GM21381 (cell line): Measurements from ENCODE around the gene NUDT2.

Experiments used
- ATAC-seq: cut with Tn5 transposase; IDR thresholded peaks from one replicate; pipeline ENCODE4 v1.9.1; 2021; ENCODE audit warnings: mild to moderate bottlenecking, moderate library complexity; ENCODE audit not compliant: unreplicated experiment

NUDT2 gene

DNA sequence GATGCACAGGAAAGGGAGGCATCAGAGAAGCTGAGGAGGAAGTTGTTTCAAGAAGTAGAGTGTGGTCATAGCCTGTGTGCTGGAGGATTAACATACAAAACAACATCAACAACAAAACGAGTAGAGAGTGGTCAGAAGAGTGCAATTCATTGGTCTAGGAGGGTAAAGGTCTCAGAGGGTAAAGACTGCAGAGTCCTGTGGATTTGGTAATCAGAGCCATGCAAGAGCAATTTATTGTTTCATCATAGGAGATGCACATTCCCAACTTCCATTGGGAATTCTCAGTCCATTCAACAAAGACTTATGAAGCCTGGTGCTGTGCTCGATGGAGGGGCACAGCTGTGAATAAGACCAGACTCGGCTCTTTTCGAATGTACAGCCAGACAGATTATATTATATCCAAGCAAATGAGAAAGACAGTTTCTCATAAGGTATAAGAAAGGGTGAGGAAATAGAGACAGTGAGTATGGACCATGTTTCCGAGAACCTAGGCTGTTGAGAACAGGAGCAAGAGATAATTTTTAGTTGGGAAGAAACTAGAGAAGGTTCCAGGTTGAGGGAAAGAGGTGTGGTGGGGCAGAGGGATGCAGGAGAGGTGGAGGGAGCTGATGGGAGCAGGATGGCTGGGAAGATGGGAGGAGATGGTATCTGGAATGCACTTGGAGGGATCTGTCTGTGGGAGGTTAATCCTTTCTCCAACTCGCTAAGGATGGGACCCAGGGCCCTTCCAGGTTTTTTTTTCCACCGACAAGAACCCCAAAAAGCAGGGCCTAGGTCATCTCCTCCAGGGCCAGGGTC is 55.2 kb downstream of the NUDT2 start:
- ATAC-seq = no peak

- ATAC-seq = no peak
Measured at GRCh38 chr9:34385561-34386230, 56.3 kb downstream of the NUDT2 start.

- no peak for ATAC-seq
Measured at GRCh38 chr9:34386656-34387055, 57.3 kb downstream of the NUDT2 start.

- ATAC-seq = no peak
Measured at GRCh38 chr9:34387239-34387638, 57.9 kb downstream of the NUDT2 start.

- ATAC-seq = no peak
Measured at GRCh38 chr9:34392511-34392910, 63.1 kb downstream of the NUDT2 start.
